Endothelial cell (in vitro differentiated cells): ENCODE measurements around the gene ATP5MC2. TPM values are rescaled to one million over a fixed set of nuclear protein-coding genes. Genes with fewer than 3 reads are reported as not detected.

ENCODE experiments used
- DNase-seq: peaks from one replicate; pipeline ENCODE4 v3.0.0; 2021; ENCODE audit warnings: low spot score
- H3K27ac Mint-ChIP-seq: one replicate; pipeline ENCODE4 v1.8.0; 2021; ENCODE audit warnings: mixed read lengths, inconsistent platforms; ENCODE audit not compliant: unreplicated experiment
- H3K27me3 Mint-ChIP-seq: one replicate; pipeline ENCODE4 v1.8.0; 2021; ENCODE audit warnings: mild to moderate bottlenecking, moderate library complexity, mixed read lengths, inconsistent platforms; ENCODE audit not compliant: unreplicated experiment
- H3K36me3 Mint-ChIP-seq: one replicate; pipeline ENCODE4 v1.8.0; 2021; ENCODE audit warnings: mild to moderate bottlenecking, low read depth, mixed read lengths, inconsistent platforms; ENCODE audit not compliant: unreplicated experiment
- H3K4me1 Mint-ChIP-seq: one replicate; pipeline ENCODE4 v1.8.0; 2021; ENCODE audit warnings: mild to moderate bottlenecking, mixed read lengths, inconsistent platforms; ENCODE audit not compliant: unreplicated experiment
- H3K4me3 Mint-ChIP-seq: one replicate; pipeline ENCODE4 v1.8.0; 2021; ENCODE audit warnings: mild to moderate bottlenecking, mixed read lengths, inconsistent platforms; ENCODE audit not compliant: unreplicated experiment
- H3K9me3 Mint-ChIP-seq: one replicate; pipeline ENCODE4 v1.8.0; 2021; ENCODE audit warnings: mixed read lengths, inconsistent platforms; ENCODE audit not compliant: unreplicated experiment
- CTCF ChIP-seq: fragments of 200-600 bp; sonication (generic); IDR thresholded peaks from one replicate; pipeline ENCODE4 v1.5.0; 2021; ENCODE audit warnings: antibody characterized with exemption; ENCODE audit not compliant: unreplicated experiment
- total RNA-seq: library from RNA; stranded (reverse); fragmentation: NEBNext Ultra II Directional; extraction: Animal tissue kit (Norgen Biotek cat#: 25700); gene quantifications from one replicate; pipeline ENCODE4 v1.2.1, GENCODE V29; 2021; ENCODE audit not compliant: unreplicated experiment

The ATP5MC2 gene
- total RNA-seq, 1 donor from 2014 or later, result 342 TPM

- TF ChIP-seq CTCF, result no peak
- Mint-ChIP-seq H3K4me3 (peak overlapping the region; percentile 27), H3K36me3 (no peaks in the 10 kb centered on the region), H3K9me3 (no peaks in the 10 kb centered on the region), H3K27ac (peak overlapping the region; percentile 84), H3K27me3 (no peaks in the 10 kb centered on the region), H3K4me1 (peaks cover 23% of the 10 kb centered on the region)
- no peak for DNase-seq
Observed at GRCh38 chr12:53617700-53618099, 58.2 kb downstream of the ATP5MC2 start.

GRCh38 chr12:53616950-53617349, 58.9 kb downstream of the ATP5MC2 start:
- Mint-ChIP-seq H3K36me3 (no peaks in the 10 kb centered on the region), H3K4me3 (no peak overlapping the region), H3K27ac (no peak overlapping the region), H3K4me1 (peaks cover 23% of the 10 kb centered on the region), H3K9me3 (no peaks in the 10 kb centered on the region), H3K27me3 (no peaks in the 10 kb centered on the region)
- no peak for DNase-seq
- no peak for TF ChIP-seq CTCF

Other genes starting within 250 kb of the ATP5MC2 start
- 131 TPM for gene PRR13, start 234.3 kb downstream of the ATP5MC2 start, total RNA-seq
- gene PCBP2, start 224.0 kb downstream of the ATP5MC2 start, total RNA-seq, result 1,084 TPM
- 20.9 TPM for gene MAP3K12, start 176.6 kb downstream of the ATP5MC2 start, total RNA-seq
- 45.3 TPM for gene TARBP2, start 174.8 kb downstream of the ATP5MC2 start, total RNA-seq
- gene NPFF, start 168.6 kb downstream of the ATP5MC2 start, total RNA-seq, result not detected
- gene ATF7, start 49.7 kb downstream of the ATP5MC2 start, total RNA-seq, result 63.3 TPM
- 144 TPM for gene CALCOCO1, start 51.4 kb upstream of the ATP5MC2 start, total RNA-seq
- gene CISTR, start 75.9 kb upstream of the ATP5MC2 start, total RNA-seq, result 1.4 TPM